ENCODE measurements around the gene GNAI3. TPM values are rescaled to one million over a fixed set of nuclear protein-coding genes. Genes with fewer than 3 reads are reported as not detected.

The GNAI3 gene
- total RNA-seq, 1 experiment from 2014 or later, result 9.9 TPM

DNA sequence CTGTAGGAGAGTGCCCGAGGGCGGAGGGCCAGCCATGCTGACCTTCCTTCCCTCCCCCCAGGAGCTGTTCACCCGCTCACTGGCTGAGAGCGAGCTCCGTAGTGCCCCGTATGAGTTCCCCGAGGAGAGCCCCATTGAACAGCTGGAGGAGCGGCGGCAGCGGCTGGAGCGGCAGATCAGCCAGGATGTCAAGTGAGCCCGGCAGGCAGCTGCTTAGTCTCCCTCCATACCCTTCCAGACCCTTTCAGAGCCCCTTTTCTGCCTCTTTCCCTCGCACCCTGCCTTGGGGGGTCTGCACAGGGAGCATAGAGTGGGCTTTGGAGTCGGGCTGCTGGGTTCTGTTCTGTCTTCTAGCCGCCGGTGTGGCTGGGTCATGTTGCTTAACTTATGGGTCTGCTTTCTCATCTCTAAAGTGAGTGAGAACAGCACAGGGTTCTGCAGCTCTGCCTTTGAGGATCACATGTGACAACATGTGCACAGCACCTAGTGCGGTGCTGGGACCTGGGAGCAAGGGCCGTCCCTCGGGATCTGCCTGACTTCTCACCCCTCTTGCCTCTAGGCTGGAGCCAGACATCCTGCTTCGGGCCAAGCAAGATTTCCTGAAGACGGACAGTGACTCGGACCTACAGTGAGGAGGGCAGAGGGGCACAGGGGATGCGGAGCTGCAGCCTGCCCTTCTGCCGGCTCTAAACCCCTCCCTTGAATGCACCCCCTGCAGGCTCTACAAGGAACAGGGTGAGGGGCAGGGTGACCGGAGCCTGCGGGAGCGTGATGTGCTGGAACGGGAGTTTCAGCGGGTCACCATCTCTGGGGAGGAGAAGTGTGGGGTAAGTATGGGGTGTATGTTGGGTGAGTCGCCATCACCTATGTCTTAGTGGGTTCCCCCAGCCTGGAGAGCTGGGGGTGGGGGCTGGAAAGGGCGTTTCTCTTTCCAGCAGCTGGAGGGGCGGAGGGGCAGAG is 77.5 kb downstream of the GNAI3 start:
- Histone ChIP-seq H3K23me2 (ENCODE audit: insufficient read length, low read depth, low read length, poor library complexity, severe bottlenecking) (peaks cover 3% of the 10 kb centered on the region), H3K79me2 (ENCODE audit: insufficient read depth, low read length) (peaks cover 6% of the 10 kb centered on the region; the same call in 1 of the 2 replicates)
- DNase-seq, result peak; percentile 37

More for the DNA sequence above, 77.5 kb downstream of the GNAI3 start:
- TF ChIP-seq, protein P1, sequence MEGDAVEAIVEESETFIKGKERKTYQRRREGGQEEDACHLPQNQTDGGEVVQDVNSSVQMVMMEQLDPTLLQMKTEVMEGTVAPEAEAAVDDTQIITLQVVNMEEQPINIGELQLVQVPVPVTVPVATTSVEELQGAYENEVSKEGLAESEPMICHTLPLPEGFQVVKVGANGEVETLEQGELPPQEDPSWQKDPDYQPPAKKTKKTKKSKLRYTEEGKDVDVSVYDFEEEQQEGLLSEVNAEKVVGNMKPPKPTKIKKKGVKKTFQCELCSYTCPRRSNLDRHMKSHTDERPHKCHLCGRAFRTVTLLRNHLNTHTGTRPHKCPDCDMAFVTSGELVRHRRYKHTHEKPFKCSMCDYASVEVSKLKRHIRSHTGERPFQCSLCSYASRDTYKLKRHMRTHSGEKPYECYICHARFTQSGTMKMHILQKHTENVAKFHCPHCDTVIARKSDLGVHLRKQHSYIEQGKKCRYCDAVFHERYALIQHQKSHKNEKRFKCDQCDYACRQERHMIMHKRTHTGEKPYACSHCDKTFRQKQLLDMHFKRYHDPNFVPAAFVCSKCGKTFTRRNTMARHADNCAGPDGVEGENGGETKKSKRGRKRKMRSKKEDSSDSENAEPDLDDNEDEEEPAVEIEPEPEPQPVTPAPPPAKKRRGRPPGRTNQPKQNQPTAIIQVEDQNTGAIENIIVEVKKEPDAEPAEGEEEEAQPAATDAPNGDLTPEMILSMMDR (conservative IDR thresholded peaks at IDR 0.05), result no peak
- Histone ChIP-seq H3K56ac (ENCODE audit: insufficient read length, low read depth, low read length) (no peak overlapping the region), H4K5ac (ENCODE audit: insufficient read length, low read depth, low read length) (no peak overlapping the region), H3K9ac (ENCODE audit: extremely low read depth, insufficient read length, low read length) (no peak overlapping the region), H3K18ac (ENCODE audit: insufficient read length, low read depth, low read length) (no peak overlapping the region), H4K20me1 (ENCODE audit: control insufficient read depth, insufficient read depth, insufficient read length) (peaks cover 2% of the 10 kb centered on the region), H3T11ph (ENCODE audit: low read length) (no peak overlapping the region), H2AFZ (ENCODE audit: low read length) (no peak overlapping the region), H2BK20ac (ENCODE audit: low read depth, low read length, poor library complexity, severe bottlenecking) (no peak overlapping the region), H4K8ac (replicated peaks; ENCODE audit: insufficient read length, low read depth, low read length) (no peak overlapping the region), H3K27ac (ENCODE audit: insufficient read length, low read depth, low read length) (no peak overlapping the region), H2BK5ac (ENCODE audit: insufficient read length, low read length) (no peak overlapping the region), H2BK120ac (ENCODE audit: low read depth, low read length, poor library complexity, severe bottlenecking) (no peak overlapping the region), H3K27me3 (ENCODE audit: insufficient read depth, low read length) (no peaks in the 10 kb centered on the region), H4K91ac (ENCODE audit: insufficient read length, low read depth, low read length) (no peak overlapping the region), H2AK5ac (ENCODE audit: insufficient read length, low read length) (no peak overlapping the region), H2BK12ac (ENCODE audit: insufficient read length, low read depth, low read length) (no peak overlapping the region), H3K4me1 (ENCODE audit: insufficient read depth, low read length) (no peaks in the 10 kb centered on the region), H3K23ac (ENCODE audit: insufficient read length, low read depth, low read length) (no peak overlapping the region), H3K4ac (ENCODE audit: low read depth, low read length) (no peak overlapping the region), H3K4me2 (ENCODE audit: insufficient read depth, insufficient read length, low read length) (no peak overlapping the region), H3K14ac (ENCODE audit: insufficient read depth, low read length) (no peak overlapping the region), H3K79me1 (ENCODE audit: insufficient read depth, low read depth, low read length, poor library complexity, severe bottlenecking) (no peaks in the 10 kb centered on the region), H3K9me3 (ENCODE audit: control insufficient read depth, low read depth, low read length) (no peaks in the 10 kb centered on the region), H2BK15ac (ENCODE audit: low read depth, low read length) (no peak overlapping the region)
- Mint-ChIP-seq H3K4me3 (no peak overlapping the region), H3K27me3 (ENCODE audit: low read depth) (no peaks in the 10 kb centered on the region; the same call in 1 of the 2 replicates), H3K9me3 (no peaks in the 10 kb centered on the region), H3K27ac (peak overlapping the region; percentile 65 to 87 (median 82); a peak in 5 of 7 replicates), H3K36me3 (ENCODE audit: insufficient read depth in 1 of 3, low read depth in 3 of 3) (peaks cover 22 to 40% (median 34%) of the 10 kb centered on the region in 3 experiments; a peak in 6 of 7 replicates), H3K4me1 (peaks cover 13 to 34% of the 10 kb centered on the region in 2 experiments)
- WGBS (ENCODE audit: extremely low coverage, insufficient read length, low lambda C conversion rate), result no CpG with 5 or more reads among the region's 32 CpGs

All from H9 (cell line).